Occipital lobe (tissue), 2 donors: ENCODE results near the gene SEMA6B. TPM values are rescaled to one million over a fixed set of nuclear protein-coding genes. Genes with fewer than 3 reads are reported as not detected.

ENCODE experiments used
- DNase-seq: peaks from one replicate; lab custom pipeline; 2025; lab: John Stamatoyannopoulos, UW
- total RNA-seq: library from RNA; depleted of rRNA; stranded (reverse); fragments of >200 nt; gene quantifications from one replicate; pipeline ENCODE4 v1.2.3, GENCODE V29; 2014

The SEMA6B gene
- total RNA-seq, 1 donor from 2014 or later = 32.0 TPM

DNA sequence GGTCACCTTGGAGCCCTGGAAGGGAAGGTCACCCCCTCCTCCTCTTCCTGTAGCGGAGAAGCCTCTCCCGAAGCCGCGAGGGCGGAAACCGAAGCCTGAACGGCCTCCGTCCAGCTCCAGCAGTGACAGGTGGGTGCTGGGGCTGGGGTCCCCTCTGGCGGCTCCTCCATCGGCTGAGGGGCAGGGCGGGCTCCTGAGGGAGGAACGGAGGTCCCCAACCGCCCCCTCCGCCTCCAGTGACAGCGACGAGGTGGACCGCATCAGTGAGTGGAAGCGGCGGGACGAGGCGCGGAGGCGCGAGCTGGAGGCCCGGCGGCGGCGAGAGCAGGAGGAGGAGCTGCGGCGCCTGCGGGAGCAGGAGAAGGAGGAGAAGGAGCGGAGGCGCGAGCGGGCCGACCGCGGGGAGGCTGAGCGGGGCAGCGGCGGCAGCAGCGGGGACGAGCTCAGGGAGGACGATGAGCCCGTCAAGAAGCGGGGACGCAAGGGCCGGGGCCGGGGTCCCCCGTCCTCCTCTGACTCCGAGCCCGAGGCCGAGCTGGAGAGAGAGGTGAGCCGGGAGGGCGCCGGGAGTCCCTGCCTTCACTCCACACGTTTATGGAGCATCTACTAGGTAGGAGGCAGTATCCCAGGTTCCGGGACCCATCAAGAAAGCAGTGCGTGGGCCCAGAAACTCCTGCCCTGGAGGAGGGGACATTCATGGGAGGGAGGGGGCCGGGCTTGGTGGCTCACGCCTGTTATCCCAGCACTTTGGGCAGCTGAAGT, 65.4 kb downstream of the SEMA6B start:
- DNase-seq = no peak

- DNase-seq = peak; percentile 29
Observed at GRCh38 chr19:4493104-4493928, 66.2 kb downstream of the SEMA6B start.

Other genes with a start within 250 kb of the SEMA6B start
- gene STAP2, start 220.9 kb downstream of the SEMA6B start, total RNA-seq = 2.8 TPM
- 11.5 TPM for gene MPND, start 216.1 kb downstream of the SEMA6B start, total RNA-seq
- gene SH3GL1, start 159.1 kb downstream of the SEMA6B start, total RNA-seq = 15.3 TPM
- 6.2 TPM for gene CHAF1A, start 157.0 kb downstream of the SEMA6B start, total RNA-seq
- 54.7 TPM for gene UBXN6, start 101.9 kb downstream of the SEMA6B start, total RNA-seq
- gene HDGFL2, start 87.4 kb downstream of the SEMA6B start, total RNA-seq = 32.8 TPM
- under 0.01 TPM for gene PLIN4, start 41.2 kb downstream of the SEMA6B start, total RNA-seq
- gene PLIN5, start 24.5 kb downstream of the SEMA6B start, total RNA-seq = 2.0 TPM
- gene LRG1, start 19.6 kb downstream of the SEMA6B start, total RNA-seq = not detected
- 5.6 TPM for gene TNFAIP8L1, start 79.8 kb upstream of the SEMA6B start, total RNA-seq
- 37.9 TPM for gene MYDGF, start 110.7 kb upstream of the SEMA6B start, total RNA-seq
- 5.5 TPM for gene DPP9, start 164.2 kb upstream of the SEMA6B start, total RNA-seq
- 24.0 TPM for gene FEM1A, start 232.1 kb upstream of the SEMA6B start, total RNA-seq